Activated CD8-positive, alpha-beta memory T cell treated with anti-CD3 and anti-CD28 coated beads for 36 hours (primary cell): Measurements from ENCODE around the gene PC. TPM values are rescaled to one million over a fixed set of nuclear protein-coding genes. Genes with fewer than 3 reads are reported as not detected.

Experiments
- CTCF ChIA-PET: fragments of 350-600 bp; sonication (Branson Sonifier 250); formaldehyde crosslinking; loops from one replicate; lab custom pipeline; 2021; ENCODE audit warnings: antibody characterized with exemption; lab: Charles Lee
- POLR2A ChIA-PET: fragments of 350-600 bp; sonication (Branson Sonifier 250); formaldehyde crosslinking; loops from one replicate; lab custom pipeline; 2021; ENCODE audit warnings: antibody characterized with exemption; lab: Charles Lee
- total RNA-seq, 2 experiments: library from RNA; stranded (reverse); gene quantifications; one replicate each; pipeline ENCODE4 v1.2.3, GENCODE V29; 2021

Gene PC
- total RNA-seq, 2 experiments from 2014 or later: 10.7 to 10.9 TPM

DNA sequence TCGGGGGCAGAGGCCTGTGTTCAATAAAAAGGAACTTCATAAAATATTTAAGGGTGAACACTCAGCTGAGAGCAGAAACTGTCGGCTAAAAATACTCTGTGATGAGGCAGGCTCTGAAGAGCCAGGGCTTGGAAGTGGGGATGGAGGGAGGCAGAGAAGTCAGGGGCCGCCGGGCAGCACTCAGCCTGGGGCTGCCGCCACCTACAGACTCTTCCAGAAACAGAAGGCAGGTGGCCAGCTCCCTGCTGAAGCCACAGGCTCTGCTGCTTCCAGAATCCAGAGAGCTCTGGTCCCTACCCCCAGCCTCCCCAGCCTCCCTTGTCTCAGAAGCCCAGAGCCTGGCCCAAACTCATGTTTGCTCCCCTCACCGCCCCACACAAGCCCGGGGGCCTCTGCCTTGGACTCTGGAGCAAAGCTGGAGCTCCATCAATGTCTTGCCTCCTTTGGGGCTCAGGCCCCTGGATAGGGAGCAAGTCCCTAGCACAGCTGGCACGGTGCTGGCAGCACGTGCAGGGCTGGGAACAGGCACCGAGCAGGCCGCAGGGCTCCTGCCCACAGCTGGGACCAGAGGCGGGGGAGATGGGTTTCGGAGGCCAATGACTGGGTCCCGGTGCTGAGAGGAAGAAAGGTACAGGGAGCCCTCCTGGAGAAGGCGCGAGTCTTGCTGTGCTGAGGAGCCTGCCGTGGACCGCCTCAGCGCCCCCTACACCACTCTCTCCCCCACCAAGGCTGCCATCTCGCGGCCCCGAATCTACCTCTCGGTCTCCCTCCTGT lies 93.1 kb downstream of the PC start:
- ChIA-PET POLR2A (interaction anchor here (0.9 kb wide), 1 partner anchor 9 kb away, joined by 3 read pairs; no protein-coding TSS in a partner anchor), CTCF (no interaction called here)

DNA sequence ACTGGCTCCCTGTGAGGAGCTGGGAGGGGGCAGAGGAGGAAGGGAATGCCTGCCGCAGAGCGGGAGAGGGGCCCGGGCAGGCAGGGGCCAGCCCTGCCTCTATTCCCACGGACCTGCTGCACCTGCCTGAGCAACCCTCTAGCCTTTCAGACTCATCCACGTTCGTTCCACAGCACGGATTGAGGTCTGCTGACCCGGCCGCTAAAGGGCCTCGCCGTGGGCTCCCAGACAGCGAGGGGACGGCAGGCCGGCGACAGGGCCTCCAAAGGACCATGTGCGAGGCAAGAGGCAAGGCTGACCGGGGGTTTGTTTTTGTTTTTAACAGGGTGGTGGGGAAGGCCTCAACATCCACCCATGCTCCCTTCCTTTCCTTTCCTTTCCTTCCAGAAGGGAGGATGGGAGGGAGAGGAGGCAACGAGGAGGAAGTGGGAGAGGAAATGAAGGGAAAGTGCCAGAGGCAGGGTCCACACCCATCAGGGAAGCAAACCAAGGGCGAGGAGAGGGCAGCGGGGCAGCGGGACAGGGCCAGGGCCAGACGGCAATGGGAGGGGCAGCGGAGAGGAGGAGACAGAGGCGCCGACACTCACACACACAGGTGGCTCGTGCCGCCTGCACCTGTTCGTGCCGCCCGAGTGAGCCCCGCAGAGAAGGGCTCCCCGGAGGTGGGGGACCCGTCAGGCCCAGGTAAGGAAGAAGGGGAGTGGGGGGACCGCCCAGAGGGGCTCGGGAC lies 93.8 kb downstream of the PC start:
- POLR2A ChIA-PET: no interaction called here
- CTCF ChIA-PET: no interaction called here

GRCh38 chr11:66863428-66864125 lies 94.6 kb downstream of the PC start:
- ChIA-PET CTCF (no interaction called here), POLR2A (no interaction called here)

GRCh38 chr11:66862559-66863037 lies 95.6 kb downstream of the PC start:
- ChIA-PET POLR2A (no interaction called here), CTCF (no interaction called here)

DNA sequence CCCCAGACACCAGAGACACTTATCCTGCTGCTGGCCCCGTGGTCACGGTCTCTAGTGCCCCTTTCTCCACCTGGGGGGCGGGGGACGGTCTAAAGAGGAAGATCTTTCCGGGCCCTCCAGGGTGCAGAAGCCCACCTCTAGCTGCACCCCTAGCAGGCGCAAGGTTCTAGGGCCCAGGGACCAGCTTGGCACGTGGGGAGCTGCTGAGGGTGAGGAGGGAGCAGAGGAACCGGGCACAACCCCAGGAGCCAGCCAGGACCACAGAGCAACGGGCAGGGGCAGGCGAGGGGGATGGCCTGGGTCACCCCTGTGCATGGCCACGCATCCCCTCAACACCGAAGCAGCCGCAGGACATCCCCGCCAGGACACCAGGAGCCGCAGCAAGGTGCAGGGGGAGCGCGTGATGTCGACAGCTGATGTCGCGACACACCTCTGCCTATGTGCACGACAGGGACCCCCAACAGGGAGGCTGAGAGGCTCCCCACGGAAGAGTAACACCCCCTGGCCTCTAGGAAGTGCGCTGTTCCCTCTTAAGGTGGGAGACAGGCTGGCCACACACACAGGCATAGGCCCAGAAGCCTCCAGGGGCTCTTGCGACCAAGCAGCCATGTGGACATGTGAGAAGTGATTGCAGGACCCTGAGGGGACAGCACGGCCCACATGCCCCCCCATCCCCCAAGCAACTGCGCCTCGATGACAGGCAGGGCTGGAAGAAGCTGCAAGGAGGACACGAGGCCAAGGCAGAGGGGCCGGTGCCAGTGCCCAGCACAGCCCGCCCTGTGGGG lies 96.2 kb downstream of the PC start:
- ChIA-PET POLR2A (no interaction called here), CTCF (no interaction called here)

- CTCF ChIA-PET: no interaction called here
- POLR2A ChIA-PET: no interaction called here
Observed at GRCh38 chr11:66861038-66861773, 97.0 kb downstream of the PC start.

DNA sequence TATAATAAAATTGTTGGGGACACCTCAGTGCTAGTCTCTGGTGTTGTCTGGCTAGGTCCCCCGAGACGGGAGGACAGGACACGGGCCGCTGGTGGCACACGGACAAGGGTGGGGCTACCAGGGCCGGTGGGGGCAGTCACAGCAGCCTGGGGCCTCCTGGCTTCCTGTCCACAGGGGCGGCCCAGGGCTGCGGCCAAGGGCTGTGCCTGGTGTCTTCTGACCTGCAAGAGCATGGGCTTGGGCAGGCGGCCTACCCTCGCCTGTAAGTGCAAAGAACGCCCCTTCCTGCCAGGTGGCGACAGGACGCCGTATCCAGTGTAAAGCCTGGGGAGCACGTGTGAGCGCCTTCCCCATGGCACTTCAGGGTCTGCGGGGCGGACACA lies 97.7 kb downstream of the PC start:
- CTCF ChIA-PET: no interaction called here

DNA sequence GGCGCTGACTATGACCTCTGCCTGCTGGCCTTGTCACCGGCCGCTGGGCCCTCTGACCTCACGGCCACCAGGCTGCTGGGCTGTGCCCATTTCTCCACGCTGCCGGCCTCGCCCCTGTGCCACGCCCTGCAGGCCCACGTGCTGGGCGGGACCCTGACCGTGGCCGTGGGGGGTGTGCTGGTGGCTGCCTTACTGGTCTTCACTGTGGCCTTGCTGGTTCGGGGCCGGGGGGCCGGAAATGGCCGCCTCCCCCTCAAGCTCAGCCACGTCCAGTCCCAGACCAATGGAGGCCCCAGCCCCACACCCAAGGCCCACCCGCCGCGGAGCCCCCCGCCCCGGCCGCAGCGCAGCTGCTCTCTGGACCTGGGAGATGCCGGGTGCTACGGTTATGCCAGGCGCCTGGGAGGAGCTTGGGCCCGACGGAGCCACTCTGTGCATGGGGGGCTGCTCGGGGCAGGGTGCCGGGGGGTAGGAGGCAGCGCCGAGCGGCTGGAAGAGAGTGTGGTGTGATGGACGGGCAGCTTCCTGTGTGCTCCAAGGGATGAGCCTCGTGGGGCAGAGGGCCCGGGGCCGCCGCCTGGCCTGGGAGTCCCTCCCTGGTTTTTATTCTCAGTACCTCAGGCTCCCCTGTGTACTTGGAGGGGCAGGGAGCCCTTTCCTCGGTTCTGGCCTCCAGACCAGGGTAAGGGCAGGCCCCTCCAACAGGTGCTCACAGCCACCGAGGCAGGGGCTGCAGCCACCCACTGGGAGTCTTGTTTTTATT lies 98.3 kb downstream of the PC start:
- CTCF ChIA-PET: no interaction called here
- POLR2A ChIA-PET: no interaction called here

More for the DNA sequence above, 97.7 kb downstream of the PC start:
- POLR2A ChIA-PET: no interaction called here

DNA sequence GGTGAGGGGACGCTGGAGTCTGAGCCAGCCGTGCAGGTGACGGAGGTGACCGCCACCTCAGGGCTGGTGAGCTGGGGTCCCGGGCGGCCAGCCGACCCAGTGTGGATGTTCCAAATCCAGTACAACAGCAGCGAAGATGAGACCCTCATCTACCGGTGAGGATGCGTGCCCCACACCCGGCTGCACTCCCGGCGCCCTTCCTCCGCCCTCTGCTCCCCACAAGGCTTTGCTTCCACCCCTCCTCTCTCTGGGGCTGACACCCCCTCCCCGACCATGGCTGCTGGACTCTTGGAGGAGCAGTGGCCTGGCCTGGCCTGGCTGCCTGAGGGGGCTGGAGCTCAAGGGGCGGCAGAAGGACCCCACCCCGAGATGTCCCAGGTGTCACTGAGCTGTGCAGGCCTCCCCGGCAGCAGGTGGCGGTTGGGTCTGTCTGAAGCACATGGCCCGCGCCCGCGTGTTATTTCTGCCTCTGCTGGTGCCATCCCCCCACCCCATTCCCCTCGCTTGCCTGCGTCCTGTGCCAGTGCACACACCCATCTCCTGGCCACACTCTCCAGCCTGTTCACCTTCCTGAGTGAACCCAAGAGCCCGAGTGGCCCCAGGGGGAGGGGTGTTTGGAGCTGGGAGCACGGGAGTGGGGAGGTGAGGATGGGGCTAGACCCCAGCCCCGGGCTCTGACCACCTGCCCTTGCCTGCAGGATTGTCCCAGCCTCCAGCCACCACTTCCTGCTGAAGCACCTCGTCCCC lies 99.1 kb downstream of the PC start:
- CTCF ChIA-PET: no interaction called here
- POLR2A ChIA-PET: interaction anchor here (0.5 kb wide), 1 partner anchor 14 kb away, joined by 3 read pairs; no protein-coding TSS in a partner anchor

- POLR2A ChIA-PET: interaction anchor here (0.5 to 1.4 kb wide), 3 partner anchors 13 to 27 kb away, joined by 3 read pairs; no protein-coding TSS in a partner anchor
Observed at GRCh38 chr11:66858186-66858938, 99.8 kb downstream of the PC start.

GRCh38 chr11:66857927-66858185 lies 100.3 kb downstream of the PC start:
- ChIA-PET CTCF (no interaction called here), POLR2A (interaction anchor here (0.6 to 1.4 kb wide), 3 partner anchors 13 to 27 kb away, joined by 3 read pairs; no protein-coding TSS in a partner anchor)

More at GRCh38 chr11:66858186-66858938, 99.8 kb downstream of the PC start:
- CTCF ChIA-PET: no interaction called here

DNA sequence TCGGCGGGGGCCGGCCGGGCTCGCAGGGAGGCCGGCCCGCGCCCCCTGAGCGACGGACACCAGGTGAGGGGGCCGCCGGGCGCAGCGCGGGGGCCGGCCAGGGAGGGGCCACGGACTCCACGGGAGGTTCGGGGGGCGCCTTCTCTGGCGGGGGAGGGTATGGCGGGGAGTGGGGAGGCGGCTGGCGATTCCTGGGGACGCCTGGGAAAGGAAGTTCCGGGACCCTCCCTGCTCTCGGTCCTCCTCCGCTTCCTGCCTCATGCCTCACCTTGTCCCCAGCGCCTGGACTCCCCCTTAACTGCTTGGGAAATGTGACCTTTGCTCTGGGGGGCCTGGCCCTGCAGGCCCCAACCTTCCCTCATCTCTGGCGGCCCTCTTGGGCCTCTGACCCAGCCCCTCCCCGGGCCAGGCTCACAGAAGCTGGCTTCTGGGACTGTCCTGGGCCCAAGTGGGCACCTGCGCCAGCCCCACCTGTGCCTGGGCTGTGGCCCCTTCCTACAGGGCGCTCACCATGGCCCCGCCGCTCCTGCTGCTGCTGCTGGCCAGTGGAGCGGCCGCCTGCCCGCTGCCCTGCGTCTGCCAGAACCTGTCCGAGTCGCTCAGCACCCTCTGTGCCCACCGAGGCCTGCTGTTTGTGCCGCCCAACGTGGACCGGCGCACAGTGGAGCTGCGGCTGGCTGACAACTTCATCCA lies 100.8 kb downstream of the PC start:
- POLR2A ChIA-PET: interaction anchor here (0.6 to 1.4 kb wide), 3 partner anchors 12 to 26 kb away, joined by 3 read pairs; no protein-coding TSS in a partner anchor
- CTCF ChIA-PET: no interaction called here

GRCh38 chr11:66856496-66857233 lies 101.5 kb downstream of the PC start, which contains the start of gene LRFN4:
Gene LRFN4 (plus strand): TSS chr11:66857064. CDS start chr11:66857745, 681 bp downstream.
- CTCF ChIA-PET: interaction anchor here (2.0 to 2.3 kb wide), 2 partner anchors 11 to 12 kb away, joined by 7 to 8 read pairs; partner anchors contain the start of gene RCE1
- POLR2A ChIA-PET: interaction anchor here (0.8 to 1.3 kb wide), 3 partner anchors 9 to 14 kb away, joined by 3 to 15 read pairs (median 3); partner anchors contain the start of gene RCE1

- POLR2A ChIA-PET: interaction anchor here (0.8 to 1.3 kb wide), 3 partner anchors 9 to 13 kb away, joined by 3 to 15 read pairs (median 3); partner anchors contain the start of gene RCE1
- CTCF ChIA-PET: interaction anchor here (2.0 to 2.3 kb wide), 2 partner anchors 12 kb away, joined by 7 to 8 read pairs; partner anchors contain the start of gene RCE1
Observed at GRCh38 chr11:66855574-66856495, 102.3 kb downstream of the PC start.
